ENCODE data around the gene LRP1.
"Not testable (repeated sequence)": the region's sequence is repeated elsewhere in the genome, so short reads cannot be mapped to it uniquely, and the experiment has no call there.

LRP1 gene

GRCh38 chr12:57110104-57111030 lies 17.9 kb upstream of the LRP1 start:
- DNase-seq (ENCODE audit: low spot score) (peak; percentile 64), FAIRE-seq (peak; percentile 42)

GRCh38 chr12:57111031-57111734 lies 17.1 kb upstream of the LRP1 start, which contains the start of gene STAT6:
Gene STAT6, minus strand, starts transcription at chr12:57111362. Its CDS starts 3,084 bp downstream, at chr12:57108278.
- peak; percentile 64 for DNase-seq (ENCODE audit: low spot score)

GRCh38 chr12:57112492-57113294 lies 15.6 kb upstream of the LRP1 start:
- DNase-seq (ENCODE audit: low spot score) (no peak), FAIRE-seq (no peak)

More at GRCh38 chr12:57111031-57111734, 17.1 kb upstream of the LRP1 start, which contains the start of gene STAT6:
- FAIRE-seq, result no peak

DNA sequence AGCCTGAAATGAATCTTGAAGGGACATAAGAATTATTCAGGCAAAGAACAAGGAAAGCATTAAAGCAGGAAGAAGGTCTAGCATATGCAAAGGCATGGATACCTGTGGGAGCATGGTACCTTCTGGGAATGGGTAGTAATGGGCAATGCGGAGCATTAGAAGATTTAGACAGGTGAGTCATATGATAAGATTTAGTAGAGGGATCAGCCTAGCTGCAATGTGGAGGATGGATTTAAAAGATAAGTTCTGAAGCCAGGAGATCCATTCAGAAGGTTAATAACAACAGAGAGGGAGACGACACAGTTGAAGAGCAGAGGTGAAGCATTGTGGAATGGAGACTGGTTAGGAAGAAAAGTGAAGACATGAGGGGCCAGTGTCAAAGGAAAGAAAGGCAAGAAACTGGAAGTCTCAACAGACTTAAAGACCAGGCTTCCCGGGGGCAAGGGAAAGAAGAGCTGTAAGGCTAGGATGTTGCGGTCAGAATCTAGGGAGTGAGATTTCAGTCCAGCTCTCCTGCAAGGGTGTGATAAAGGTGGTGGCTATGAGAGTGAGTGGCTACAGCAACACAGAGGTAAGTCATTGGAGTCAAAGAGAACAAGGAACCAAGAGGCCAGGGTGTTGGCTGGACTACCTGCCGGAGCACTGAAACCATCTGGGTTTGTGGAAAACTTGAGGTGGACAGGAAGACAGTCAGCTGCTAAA lies 11.6 kb upstream of the LRP1 start:
- FAIRE-seq (no peak), DNase-seq (ENCODE audit: low spot score) (no peak)

DNA sequence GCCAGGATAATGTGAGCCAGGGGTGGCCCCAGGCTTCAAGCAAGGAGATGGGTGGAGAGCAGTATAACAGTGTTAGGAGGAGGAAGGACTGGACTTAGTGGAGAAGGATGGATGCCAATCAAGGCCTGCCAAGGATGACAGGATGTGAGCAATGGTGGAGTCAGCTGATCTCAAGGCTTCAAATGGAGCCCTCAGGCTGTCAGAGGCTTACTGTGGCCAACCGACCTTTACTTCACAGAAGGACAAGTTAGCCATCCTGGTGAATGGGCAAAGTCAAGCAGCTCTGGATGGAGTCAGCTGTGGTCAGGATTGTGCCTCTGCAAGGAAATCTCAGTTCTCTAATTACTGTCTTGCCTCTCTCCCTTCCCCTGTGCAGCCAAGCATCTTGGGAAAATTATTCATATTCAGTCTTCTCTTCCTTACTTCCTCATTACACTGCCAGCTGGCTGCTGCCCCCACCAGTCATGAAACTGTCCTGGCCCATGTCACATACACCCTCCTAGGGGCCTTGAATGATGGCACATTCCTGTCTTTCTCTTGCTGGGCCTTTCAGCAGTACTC lies 9.5 kb upstream of the LRP1 start:
- DNase-seq (ENCODE audit: low spot score) (no peak), FAIRE-seq (no peak)

DNA sequence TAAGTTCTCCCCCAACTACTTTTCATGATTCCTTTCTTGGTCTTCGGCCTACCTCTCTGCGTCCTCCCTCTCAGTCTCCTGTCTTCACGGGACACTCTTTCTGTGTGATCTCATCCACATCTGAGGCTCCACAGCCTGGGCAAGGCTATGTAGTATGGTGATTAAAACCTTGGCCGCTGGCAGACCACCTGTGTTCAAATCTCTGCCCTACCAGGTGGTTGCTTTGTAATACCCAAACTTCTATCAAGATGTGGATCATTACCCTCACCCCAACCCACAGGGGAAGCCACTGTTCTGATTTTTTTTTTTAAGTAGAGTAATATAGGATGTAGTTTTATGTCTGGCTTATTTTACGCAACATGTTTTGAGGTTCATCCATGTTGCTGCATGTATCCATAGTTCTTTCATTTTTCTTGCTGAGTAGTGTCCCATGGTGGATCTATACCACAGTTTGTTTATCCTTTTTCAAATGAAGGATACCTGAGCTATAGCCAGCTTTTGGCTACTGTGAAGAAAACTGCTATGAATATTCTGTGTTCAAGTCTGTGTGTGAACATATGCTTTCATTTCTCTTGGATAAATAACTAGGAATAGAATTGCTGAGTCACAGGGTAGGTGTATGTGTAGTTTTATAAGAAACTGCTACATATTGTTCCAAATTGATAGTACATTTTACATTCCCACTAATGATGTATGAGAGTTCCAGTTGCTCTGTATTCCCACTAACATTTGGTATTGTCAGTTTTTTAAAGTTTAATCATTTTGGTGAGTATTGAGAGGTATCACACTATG lies 8.8 kb upstream of the LRP1 start:
- no peak for FAIRE-seq
- DNase-seq (ENCODE audit: low spot score), result no peak

- not testable (repeated sequence) for DNase-seq (ENCODE audit: low spot score); FAIRE-seq
These were observed 7.6 kb upstream of the LRP1 start for GRCh38 chr12:57120718-57121117.

DNA sequence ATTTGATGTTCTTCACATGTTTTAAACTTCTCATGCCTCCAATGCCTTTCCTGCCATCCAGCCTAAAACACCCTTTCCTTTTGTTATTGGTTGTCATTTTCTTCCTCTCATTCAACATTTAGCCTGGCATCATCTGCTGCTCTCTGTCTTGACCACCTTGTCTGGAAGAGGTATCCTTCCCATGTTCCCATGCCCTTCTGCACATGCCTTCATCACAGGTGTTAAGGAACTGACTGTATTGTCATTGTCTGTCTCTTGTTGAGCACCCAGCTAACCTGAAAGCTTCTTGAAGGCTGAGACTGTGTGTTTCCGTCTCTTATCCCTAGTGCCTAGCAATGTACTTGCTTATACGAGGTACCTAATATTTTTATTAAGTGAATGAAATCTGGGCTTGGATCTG lies 4.5 kb upstream of the LRP1 start:
- FAIRE-seq, result no peak

GRCh38 chr12:57124261-57124877 lies 3.9 kb upstream of the LRP1 start:
- DNase-seq (ENCODE audit: low spot score), result peak; percentile 76
- FAIRE-seq, result no peak

More for the DNA sequence above, 4.5 kb upstream of the LRP1 start:
- no peak for DNase-seq (ENCODE audit: low spot score)

- FAIRE-seq (no peak), DNase-seq (ENCODE audit: low spot score) (no peak)
These were observed 2.2 kb upstream of the LRP1 start for GRCh38 chr12:57126061-57126460.

- no peak for DNase-seq (ENCODE audit: low spot score)
- FAIRE-seq, result no peak
These were observed 1.7 kb upstream of the LRP1 start for GRCh38 chr12:57126561-57126960.

GRCh38 chr12:57127101-57127725 lies 1.1 kb upstream of the LRP1 start:
- DNase-seq (ENCODE audit: low spot score) (peak; percentile 75), FAIRE-seq (no peak)

DNA sequence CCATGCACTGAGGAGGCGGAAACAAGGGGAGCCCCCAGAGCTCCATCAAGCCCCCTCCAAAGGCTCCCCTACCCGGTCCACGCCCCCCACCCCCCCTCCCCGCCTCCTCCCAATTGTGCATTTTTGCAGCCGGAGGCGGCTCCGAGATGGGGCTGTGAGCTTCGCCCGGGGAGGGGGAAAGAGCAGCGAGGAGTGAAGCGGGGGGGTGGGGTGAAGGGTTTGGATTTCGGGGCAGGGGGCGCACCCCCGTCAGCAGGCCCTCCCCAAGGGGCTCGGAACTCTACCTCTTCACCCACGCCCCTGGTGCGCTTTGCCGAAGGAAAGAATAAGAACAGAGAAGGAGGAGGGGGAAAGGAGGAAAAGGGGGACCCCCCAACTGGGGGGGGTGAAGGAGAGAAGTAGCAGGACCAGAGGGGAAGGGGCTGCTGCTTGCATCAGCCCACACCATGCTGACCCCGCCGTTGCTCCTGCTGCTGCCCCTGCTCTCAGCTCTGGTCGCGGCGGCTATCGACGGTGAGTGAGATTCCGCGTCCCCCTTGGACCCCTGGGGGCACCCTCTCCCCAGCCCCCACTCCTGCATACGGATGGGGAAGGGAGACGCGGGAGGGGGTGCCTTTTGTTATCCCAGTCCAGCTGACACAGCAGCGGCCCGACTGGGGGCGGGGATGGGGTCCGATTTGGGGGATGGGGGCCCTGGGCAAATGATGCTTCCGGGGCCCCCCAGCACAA lies 400 bp downstream of the LRP1 start:
- no peak for FAIRE-seq
- no peak for DNase-seq (ENCODE audit: low spot score)

DNA sequence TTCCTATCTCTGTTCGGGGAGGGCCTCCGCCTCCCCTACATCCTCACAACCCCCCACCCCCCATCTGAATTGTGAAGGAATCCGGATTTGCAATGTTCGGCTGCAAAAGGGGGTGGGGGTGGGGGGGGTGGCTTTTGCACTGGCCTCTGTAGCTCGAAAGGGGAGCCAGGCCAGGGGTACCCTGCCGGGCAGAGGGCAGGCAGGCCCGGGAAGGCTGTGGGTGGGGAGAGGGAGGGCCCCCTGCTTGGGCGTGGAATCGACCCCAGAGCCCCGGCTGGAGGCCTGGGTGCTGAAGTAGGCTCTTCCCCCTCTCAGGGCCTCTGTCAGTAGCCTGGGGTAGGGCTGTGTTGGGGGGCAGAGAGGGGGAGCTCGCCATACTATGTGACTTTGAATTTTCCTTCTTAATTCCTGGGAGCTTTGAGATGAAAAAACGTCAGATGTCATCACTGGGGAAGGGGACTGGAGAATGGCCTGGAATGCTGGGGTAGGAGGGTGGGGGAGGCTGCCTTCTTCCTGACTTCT lies 1.1 kb downstream of the LRP1 start:
- FAIRE-seq, result no peak
- no peak for DNase-seq (ENCODE audit: low spot score)

DNA sequence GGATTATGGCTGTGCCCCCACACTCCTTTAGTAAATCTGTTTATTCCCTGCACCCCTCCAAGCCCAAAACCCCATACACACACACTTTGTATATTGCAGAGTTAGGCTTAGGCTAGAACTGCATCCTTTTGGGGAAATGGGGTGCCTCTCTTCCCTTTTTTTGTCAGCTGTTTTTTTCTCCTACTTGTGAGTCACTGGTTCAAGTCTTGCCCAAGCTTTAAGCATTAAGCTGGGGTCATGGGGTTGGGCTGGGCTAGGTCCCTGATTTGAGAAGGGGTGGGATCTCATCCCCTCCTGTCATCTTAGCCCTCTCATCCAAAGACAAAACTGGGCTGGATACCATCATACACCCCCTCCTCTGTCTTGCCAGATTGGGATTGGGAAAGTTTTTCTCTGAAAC lies 1.6 kb downstream of the LRP1 start:
- no peak for DNase-seq (ENCODE audit: low spot score)
- no peak for FAIRE-seq

GRCh38 chr12:57130941-57131340 lies 2.7 kb downstream of the LRP1 start:
- FAIRE-seq, result no peak
- DNase-seq (ENCODE audit: low spot score), result no peak

DNA sequence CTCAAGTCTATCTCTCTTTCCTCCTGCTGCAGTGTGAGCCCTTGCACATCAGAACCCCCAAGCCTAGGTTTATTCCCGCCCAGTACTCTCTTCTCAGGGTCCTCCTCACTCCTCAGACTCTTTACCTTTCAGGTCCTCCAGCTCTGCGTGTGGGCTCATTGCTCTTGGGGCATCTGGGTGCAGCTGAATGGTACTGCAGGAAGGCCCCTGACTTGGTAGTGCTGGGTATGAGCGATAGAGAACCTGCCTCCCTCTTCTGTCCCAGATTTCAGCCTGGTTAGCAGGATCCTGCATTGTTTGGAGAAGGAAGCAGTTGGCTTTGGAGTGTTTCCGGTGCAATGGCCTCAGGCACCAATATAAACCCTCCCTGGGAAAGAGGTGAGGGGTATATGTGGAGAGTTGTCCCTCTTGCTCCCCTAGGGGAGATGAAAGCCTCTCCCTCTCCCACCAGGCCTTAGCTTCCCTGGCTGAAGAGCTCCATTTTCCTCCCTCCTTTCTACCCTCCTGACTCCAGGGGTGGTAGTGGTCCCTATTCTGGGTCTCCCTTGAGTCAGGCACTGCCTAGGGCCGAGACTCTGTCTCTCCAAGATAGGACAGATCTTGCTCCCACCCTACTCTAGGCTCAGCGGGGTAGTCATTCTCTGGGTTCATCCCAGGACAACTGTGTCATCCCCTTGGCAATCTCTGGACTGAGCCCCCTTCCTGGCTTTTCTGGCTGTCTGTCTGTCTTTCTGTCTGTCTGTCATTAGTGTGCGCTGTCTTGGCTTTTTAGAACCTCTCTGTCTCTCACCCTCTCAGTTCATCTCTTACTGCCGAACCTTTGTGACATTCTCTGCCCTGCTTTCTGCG lies 3.8 kb downstream of the LRP1 start:
- no peak for DNase-seq (ENCODE audit: low spot score)
- no peak for FAIRE-seq

All from urothelium cell line (cell line).